ENCODE results near the gene KCNJ9.
"Not testable (repeated sequence)": the region's sequence is repeated elsewhere in the genome, so short reads cannot be mapped to it uniquely, and the experiment has no call there.

KCNJ9 gene

GRCh38 chr1:160081261-160081936 is at the start of gene KCNJ9:
KCNJ9 (plus strand) TSS chr1:160081538; CDS start chr1:160084031, 2,493 bp downstream.
- no peak for DNase-seq

GRCh38 chr1:160032165-160032820 is 49.0 kb upstream of the KCNJ9 start:
- no peak for DNase-seq

- DNase-seq: no peak
Measured at GRCh38 chr1:160040476-160040875, 40.9 kb upstream of the KCNJ9 start.

- no peak for DNase-seq
Measured at GRCh38 chr1:160043543-160043942, 37.8 kb upstream of the KCNJ9 start.

GRCh38 chr1:160045653-160046052 is 35.7 kb upstream of the KCNJ9 start:
- DNase-seq: no peak

GRCh38 chr1:160046494-160047110 is 34.7 kb upstream of the KCNJ9 start:
- no peak for DNase-seq

- no peak for DNase-seq
Measured at GRCh38 chr1:160047111-160047991, 34.0 kb upstream of the KCNJ9 start.

GRCh38 chr1:160048335-160048734 is 33.0 kb upstream of the KCNJ9 start:
- no peak for DNase-seq

GRCh38 chr1:160049101-160049500 is 32.2 kb upstream of the KCNJ9 start:
- DNase-seq: no peak

- not testable (repeated sequence) for DNase-seq
Measured at GRCh38 chr1:160050182-160050581, 31.2 kb upstream of the KCNJ9 start.

- DNase-seq: no peak
Measured at GRCh38 chr1:160050619-160051018, 30.7 kb upstream of the KCNJ9 start.

- no peak for DNase-seq
Measured at GRCh38 chr1:160052936-160053335, 28.4 kb upstream of the KCNJ9 start.

GRCh38 chr1:160053548-160054365 is 27.6 kb upstream of the KCNJ9 start:
- no peak for DNase-seq

GRCh38 chr1:160056648-160057169 is 24.6 kb upstream of the KCNJ9 start:
- DNase-seq: no peak

- no peak for DNase-seq
Measured at GRCh38 chr1:160058087-160058486, 23.3 kb upstream of the KCNJ9 start.

- no peak for DNase-seq
Measured at GRCh38 chr1:160061369-160062229, 19.7 kb upstream of the KCNJ9 start.

- no peak for DNase-seq
Measured at GRCh38 chr1:160062230-160062532, 19.2 kb upstream of the KCNJ9 start.

- no peak for DNase-seq
Measured at GRCh38 chr1:160063176-160063575, 18.2 kb upstream of the KCNJ9 start.

- DNase-seq: no peak
Measured at GRCh38 chr1:160064164-160064563, 17.2 kb upstream of the KCNJ9 start.

- DNase-seq: no peak
Measured at GRCh38 chr1:160064746-160065145, 16.6 kb upstream of the KCNJ9 start.
